Ovary (tissue), 3 donors: Measurements from ENCODE around the gene SLC37A2.

Experiments
- CTCF ChIP-seq, 3 donors: fragments of 450-650 bp in 2 of 3; fragments of 200-600 bp in 1 of 3; IDR thresholded peaks; one replicate each; pipeline versions ENCODE4 v1.5.1 to v1.8.0; 2016 to 2022; ENCODE audit warnings: antibody characterized with exemption in 3 of 3, mild to moderate bottlenecking in 1 of 3
- EP300 ChIP-seq: sonication (generic); formaldehyde crosslinking; IDR thresholded peaks from one replicate; pipeline ENCODE4 v1.6.1; 2017; ENCODE audit warnings: antibody characterized with exemption
- POLR2A ChIP-seq: fragments of 450-650 bp; IDR thresholded peaks from one replicate; pipeline ENCODE4 v1.6.1; 2017; ENCODE audit warnings: antibody characterized with exemption, mild to moderate bottlenecking, moderate library complexity
- donor health status: DM: no; HTN: no; CAD: no.

- TF ChIP-seq CTCF (IDR thresholded peaks at IDR 0.05) (no peak), EP300 (no peak), POLR2A (no peak)
Observed at GRCh38 chr11:125128450-125128849, 65.3 kb downstream of the SLC37A2 start.
